NCI-H460 (cell line): ENCODE results near the gene PPP4R1. TPM values are rescaled to one million over a fixed set of nuclear protein-coding genes. Genes with fewer than 3 reads are reported as not detected.
"Not testable (repeated sequence)": the region's sequence is repeated elsewhere in the genome, so short reads cannot be mapped to it uniquely, and the experiment has no call there.

Experiments used
- DNase-seq: peaks from one replicate; pipeline ENCODE4 v3.0.0-alpha.2; 2016; ENCODE audit warnings: low read depth; ENCODE audit errors: extremely low read depth
- polyA plus RNA-seq: library from polyadenylated mRNA; depleted of rRNA; stranded (reverse); fragments of >200 nt; gene quantifications from 2 replicates; pipeline ENCODE4 v1.2.3, GENCODE V29; 2014; cell fraction: nucleus; rRNA removed
- total RNA-seq: library from RNA; depleted of rRNA; stranded (reverse); fragments of >200 nt; shearing (Covaris generic); gene quantifications from 2 replicates; pipeline ENCODE4 v1.2.3, GENCODE V29; 2014; rRNA removed

PPP4R1 gene
- 30.6 and 35.5 TPM in 2 replicates for total RNA-seq
- polyA plus RNA-seq: 30.9 and 52.5 TPM in 2 replicates

- DNase-seq: peak; percentile 47
Measured at GRCh38 chr18:9614401-9615279, at the start of gene PPP4R1. Gene PPP4R1 (minus strand): TSS chr18:9614559. CDS start chr18:9614484, 75 bp downstream.

GRCh38 chr18:9663377-9663776 lies 49.0 kb upstream of the PPP4R1 start:
- no peak for DNase-seq

GRCh38 chr18:9661564-9661963 lies 47.2 kb upstream of the PPP4R1 start:
- DNase-seq: no peak

- no peak for DNase-seq
Measured at GRCh38 chr18:9659499-9660375, 45.4 kb upstream of the PPP4R1 start.

GRCh38 chr18:9658087-9658641 lies 43.8 kb upstream of the PPP4R1 start:
- DNase-seq: no peak

GRCh38 chr18:9655232-9655767 lies 40.9 kb upstream of the PPP4R1 start:
- DNase-seq: no peak

- no peak for DNase-seq
Measured at GRCh38 chr18:9653390-9653789, 39.0 kb upstream of the PPP4R1 start.

- DNase-seq: no peak
Measured at GRCh38 chr18:9649164-9649540, 34.8 kb upstream of the PPP4R1 start.

- no peak for DNase-seq
Measured at GRCh38 chr18:9648431-9649163, 34.2 kb upstream of the PPP4R1 start.

- DNase-seq: no peak
Measured at GRCh38 chr18:9647496-9648323, 33.4 kb upstream of the PPP4R1 start.

- DNase-seq: peak; percentile 74
Measured at GRCh38 chr18:9643549-9643948, 29.2 kb upstream of the PPP4R1 start.

- no peak for DNase-seq
Measured at GRCh38 chr18:9642799-9643462, 28.6 kb upstream of the PPP4R1 start.

- not testable (repeated sequence) for DNase-seq
Measured at GRCh38 chr18:9641081-9641480, 26.7 kb upstream of the PPP4R1 start.

- DNase-seq: no peak
Measured at GRCh38 chr18:9638886-9639285, 24.5 kb upstream of the PPP4R1 start.

GRCh38 chr18:9637036-9637767 lies 22.8 kb upstream of the PPP4R1 start:
- DNase-seq: no peak

GRCh38 chr18:9634856-9635255 lies 20.5 kb upstream of the PPP4R1 start:
- DNase-seq: no peak

- DNase-seq: peak; percentile 73
Measured at GRCh38 chr18:9631814-9632496, 17.6 kb upstream of the PPP4R1 start.
